ENCODE data around the gene TOMM20. TPM values are rescaled to one million over a fixed set of nuclear protein-coding genes. Genes with fewer than 3 reads are reported as not detected.
"Not testable (repeated sequence)": the region's sequence is repeated elsewhere in the genome, so short reads cannot be mapped to it uniquely, and the experiment has no call there.

Gene TOMM20
- total RNA-seq, 1 donor from 2014 or later = 76.7 TPM

GRCh38 chr1:235073968-235074522 is 54.6 kb downstream of the TOMM20 start:
- peak; percentile 0 for ATAC-seq (ENCODE audit: poor library complexity)
- intact Hi-C loops (cut with DNase I) = loop anchor here (2.0 to 10.0 kb wide), 3 partner anchors 87 to 349 kb away; no protein-coding TSS in a partner anchor
- no peak for DNase-seq

GRCh38 chr1:235073331-235073967 is 55.2 kb downstream of the TOMM20 start:
- ATAC-seq (ENCODE audit: poor library complexity) (peak; percentile 38), DNase-seq (peak; percentile 71)
- intact Hi-C loops (cut with DNase I) = loop anchor here (5.0 to 10.0 kb wide), 2 partner anchors 86 to 159 kb away; no protein-coding TSS in a partner anchor

DNA sequence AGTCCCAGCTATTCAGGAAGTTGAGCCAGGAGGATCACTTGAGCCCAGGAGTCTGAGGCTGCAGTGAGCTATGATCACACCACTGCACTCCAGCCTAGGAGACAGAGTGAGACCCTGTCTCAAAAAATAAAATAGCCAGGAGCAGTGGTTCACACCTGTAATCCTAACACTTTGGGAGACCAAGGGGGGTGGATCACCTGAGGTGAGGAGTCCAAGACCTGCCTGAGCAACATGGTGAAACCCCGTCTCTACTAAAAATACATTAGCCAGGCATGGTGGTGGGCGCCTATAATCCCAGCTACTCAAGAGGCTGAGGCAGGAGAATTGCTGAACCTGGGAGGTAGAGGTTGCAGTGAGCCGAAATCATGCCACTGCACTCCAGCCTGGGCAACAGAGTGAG is 56.1 kb downstream of the TOMM20 start:
- intact Hi-C loops (cut with DNase I) = loop anchor here (5.0 to 10.0 kb wide), 2 partner anchors 85 to 158 kb away; no protein-coding TSS in a partner anchor
- not testable (repeated sequence) for DNase-seq; ATAC-seq (ENCODE audit: poor library complexity)

DNA sequence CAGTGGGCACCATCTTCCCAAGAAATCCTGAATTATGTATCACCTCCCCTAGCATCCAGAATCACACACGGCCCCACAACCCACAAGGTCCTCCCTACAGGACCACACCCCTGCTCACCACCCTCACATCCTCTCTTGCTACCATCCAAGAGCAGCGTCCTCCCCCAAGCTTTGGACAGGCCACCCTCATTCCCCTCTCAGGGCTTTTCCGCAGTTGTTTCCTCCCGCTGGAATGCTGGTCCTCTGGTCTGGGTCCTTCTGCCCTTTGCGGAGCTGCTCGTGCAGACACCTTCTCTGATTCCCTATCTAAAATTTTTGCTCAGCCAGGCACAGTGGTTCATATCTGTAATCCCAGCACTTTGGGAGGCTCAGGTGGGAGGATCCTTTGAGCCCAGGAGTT is 56.5 kb downstream of the TOMM20 start:
- ATAC-seq (ENCODE audit: poor library complexity) (no peak), DNase-seq (no peak)
- intact Hi-C loops (cut with DNase I) = loop anchor here (5.0 to 10.0 kb wide), 2 partner anchors 85 to 157 kb away; no protein-coding TSS in a partner anchor

- ATAC-seq (ENCODE audit: poor library complexity) = no peak
- intact Hi-C loops (cut with DNase I) = loop anchor here (5.0 to 10.0 kb wide), 2 partner anchors 84 to 156 kb away; no protein-coding TSS in a partner anchor
- DNase-seq = no peak
Measured at GRCh38 chr1:235070819-235071218, 57.8 kb downstream of the TOMM20 start.

- ATAC-seq (ENCODE audit: poor library complexity) (peak; percentile 2), DNase-seq (peak; percentile 65)
- intact Hi-C loops (cut with DNase I) = loop anchor here (5.0 to 10.0 kb wide), 3 partner anchors 55 to 155 kb away; no protein-coding TSS in a partner anchor
Measured at GRCh38 chr1:235069577-235070563, 58.8 kb downstream of the TOMM20 start.

DNA sequence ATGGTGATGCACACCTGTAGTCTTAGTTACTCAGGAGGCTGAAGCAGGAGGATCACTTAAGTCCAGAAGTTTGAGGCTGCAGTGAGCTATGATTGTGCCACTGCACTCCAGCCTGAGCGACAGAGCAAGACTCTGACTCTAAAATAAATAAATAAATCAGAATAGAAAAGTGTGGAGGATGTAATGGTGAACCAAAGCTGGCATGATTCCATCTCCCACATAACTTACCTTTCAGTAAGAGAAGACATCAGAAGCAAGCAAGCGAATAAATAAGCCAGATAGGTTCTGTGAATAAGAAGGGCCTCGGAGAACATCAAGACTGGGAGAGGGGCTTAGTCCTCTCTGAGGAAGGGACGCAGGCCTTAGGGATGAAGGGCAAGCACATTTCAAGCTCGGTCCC is 59.5 kb downstream of the TOMM20 start:
- intact Hi-C loops (cut with DNase I) = loop anchor here (10.0 kb wide), 1 partner anchor 54 kb away; no protein-coding TSS in a partner anchor
- ATAC-seq (ENCODE audit: poor library complexity) (no peak), DNase-seq (no peak)

DNA sequence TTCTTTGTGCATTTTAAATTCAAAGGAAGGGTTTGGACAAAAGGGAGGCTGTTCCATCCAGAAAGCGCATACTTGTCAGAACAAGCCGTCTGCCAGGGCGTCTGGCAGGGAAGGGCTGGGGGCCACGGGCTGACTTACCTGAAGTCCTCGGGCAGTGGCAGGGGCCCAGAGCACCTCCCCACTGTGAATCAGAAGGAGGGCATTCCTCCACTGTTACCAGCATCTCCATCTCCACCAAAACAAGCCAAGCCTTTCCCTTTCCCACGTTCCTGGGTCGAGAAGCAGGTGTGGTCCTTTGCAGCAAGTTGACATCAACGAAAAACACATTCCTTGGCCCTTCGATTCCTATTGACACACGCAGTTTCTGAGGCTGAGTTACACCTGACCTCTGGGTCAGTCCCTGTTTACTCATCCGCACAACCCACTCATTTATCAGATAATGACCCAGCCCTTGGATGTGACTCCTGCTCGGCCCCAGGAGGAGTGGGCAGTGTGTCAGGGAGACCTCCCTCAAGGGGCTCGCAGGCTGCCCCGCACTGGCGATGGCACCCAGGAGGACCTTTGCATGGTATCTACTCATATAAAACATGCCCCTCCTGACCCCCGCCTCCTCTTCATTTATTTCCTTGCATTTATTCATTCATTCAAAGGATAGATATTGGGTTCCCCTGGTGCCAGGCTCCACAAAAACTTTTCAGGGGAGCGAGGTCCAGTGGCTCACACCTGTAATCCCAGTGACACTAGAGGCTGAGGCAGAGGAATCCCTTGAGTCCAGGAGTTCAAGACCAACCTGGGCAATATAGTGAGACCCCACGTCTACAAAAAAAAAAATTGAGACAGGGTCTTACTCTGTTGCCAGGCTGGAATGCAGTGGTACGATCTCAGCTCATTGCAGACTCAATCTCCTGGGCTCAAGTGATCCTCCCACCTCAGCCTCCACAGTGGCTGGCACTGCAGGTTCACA is 60.2 kb downstream of the TOMM20 start:
- ATAC-seq (ENCODE audit: poor library complexity) = no peak
- DNase-seq = no peak
- intact Hi-C loops (cut with DNase I) = loop anchor here (10.0 kb wide), 1 partner anchor 54 kb away; no protein-coding TSS in a partner anchor

DNA sequence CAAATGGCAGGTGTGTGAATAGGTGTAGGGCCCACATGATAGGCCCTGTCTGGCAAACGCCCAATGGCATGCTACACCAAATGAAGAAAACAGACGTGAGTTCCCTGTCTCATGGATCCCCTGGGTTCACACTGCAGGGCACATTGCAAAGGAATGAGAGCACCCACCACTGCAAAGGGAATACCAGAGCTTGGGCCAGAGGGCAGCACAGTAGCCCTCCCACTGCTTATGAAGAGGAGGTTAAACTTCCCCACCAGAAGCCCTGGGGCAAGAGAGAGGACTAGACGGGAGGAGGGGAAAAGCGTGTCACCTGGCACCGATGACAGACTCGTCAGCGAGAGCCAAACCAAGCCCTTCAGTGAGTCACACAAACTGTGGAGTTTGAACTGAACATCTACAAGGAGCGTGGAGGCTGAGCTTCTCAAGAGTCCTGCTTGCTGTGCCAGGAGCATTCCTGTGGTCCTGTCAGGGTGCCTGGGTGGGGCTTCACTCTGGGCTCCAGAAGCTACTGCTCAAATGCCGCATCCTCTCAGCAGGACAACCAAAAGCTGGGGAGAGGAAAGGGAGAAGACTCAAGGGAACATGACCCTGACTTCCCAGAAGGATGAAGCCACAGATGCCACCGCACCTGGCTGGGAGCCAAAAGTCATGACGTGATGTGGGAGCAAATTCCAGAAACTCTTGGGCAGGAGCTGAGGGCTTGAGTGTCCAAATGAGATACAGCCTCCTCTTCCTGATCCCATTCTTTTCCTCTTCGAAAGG is 61.1 kb downstream of the TOMM20 start:
- intact Hi-C loops (cut with DNase I) = loop anchor here (10.0 kb wide), 1 partner anchor 53 kb away; no protein-coding TSS in a partner anchor
- DNase-seq (peak; percentile 84), ATAC-seq (ENCODE audit: poor library complexity) (peak; percentile 74)

DNA sequence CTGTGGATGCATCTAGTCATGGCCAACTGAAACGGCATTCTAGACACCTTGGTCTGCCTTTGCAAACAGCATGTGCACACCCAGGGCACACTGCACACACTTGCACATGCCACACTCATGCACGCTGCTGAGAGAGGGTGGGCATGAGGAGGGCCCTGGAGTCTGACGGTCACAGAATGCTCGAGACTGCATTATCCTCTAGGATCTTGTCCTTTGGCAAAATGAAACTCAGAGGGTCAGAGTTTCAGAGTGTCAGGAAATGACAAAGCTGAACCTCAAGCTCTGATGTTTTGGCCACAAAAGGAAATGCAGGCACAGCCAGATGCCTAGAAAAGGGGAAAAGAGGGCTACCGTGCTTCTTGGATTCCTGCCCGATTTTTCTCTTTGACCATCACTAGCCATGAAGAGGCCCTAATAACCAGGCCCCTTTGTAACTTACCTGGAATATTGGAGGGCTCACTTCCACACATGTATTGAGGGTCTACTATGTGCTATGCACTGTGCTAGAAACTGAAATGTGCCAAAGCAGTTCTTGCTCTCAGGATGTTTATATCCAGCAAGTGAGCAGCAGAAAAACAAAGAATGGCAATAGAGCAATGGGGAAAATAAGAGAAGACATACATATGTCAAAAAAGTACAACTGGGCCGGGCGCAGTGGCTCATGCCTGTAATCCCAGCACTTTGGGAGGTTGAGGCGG is 65.4 kb downstream of the TOMM20 start:
- DNase-seq (no peak), ATAC-seq (ENCODE audit: poor library complexity) (no peak)
- intact Hi-C loops (cut with DNase I) = loop anchor here (10.0 kb wide), 1 partner anchor 48 kb away; no protein-coding TSS in a partner anchor

DNA sequence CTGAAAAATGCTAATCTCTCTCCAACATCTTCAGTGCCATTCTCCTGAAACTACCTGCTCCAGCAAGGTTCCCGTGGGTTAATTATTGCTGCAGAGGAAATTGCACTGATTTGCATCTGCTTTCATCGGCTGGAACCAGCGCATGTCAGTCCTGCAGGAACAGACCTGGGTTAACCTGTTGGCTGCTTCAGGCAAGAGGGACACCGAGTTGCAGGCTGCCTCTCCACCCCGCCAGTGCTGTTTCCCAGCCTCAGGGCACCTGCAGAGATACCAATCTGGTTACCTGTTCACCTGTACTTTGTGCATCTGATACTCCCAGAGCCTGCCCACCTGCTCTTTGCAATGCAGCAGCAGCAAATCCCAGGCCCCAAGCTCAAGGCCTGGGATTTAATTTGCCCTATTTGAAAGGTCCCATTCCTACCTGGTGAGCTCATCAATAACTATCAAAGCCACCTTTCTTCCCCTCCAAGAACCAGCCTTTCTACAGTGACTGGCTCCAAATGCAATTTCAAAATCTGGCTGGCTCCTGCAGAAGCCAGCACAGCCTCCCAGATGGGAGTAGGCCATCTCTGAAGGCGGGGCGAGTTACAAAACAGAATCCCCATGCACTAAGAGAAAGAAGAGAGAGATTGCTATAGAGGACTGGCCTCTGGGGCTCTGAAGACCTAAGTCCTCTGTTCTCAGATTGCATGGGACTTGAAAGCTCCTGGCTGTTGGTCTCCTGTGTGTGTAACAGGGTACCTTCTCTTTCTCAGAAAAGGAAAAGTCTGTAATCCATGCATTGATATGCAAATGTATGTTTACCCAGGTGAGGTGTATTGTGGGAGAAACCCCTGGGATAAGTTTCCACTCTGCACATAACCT is 67.8 kb downstream of the TOMM20 start:
- no peak for DNase-seq
- ATAC-seq (ENCODE audit: poor library complexity) = peak; percentile 61

More for the DNA sequence above, 67.8 kb downstream of the TOMM20 start:
- intact Hi-C loops (cut with DNase I) = loop anchor here (10.0 kb wide), 1 partner anchor 46 kb away; no protein-coding TSS in a partner anchor

Other genes starting within 250 kb of the TOMM20 start
- 50.1 TPM for gene RBM34, start 32.4 kb upstream of the TOMM20 start, total RNA-seq
- 14.8 TPM for gene ARID4B, start 199.3 kb upstream of the TOMM20 start, total RNA-seq
- gene GGPS1, start 199.7 kb upstream of the TOMM20 start, total RNA-seq = 31.4 TPM
- 15.7 TPM for gene TBCE, start 238.6 kb upstream of the TOMM20 start, total RNA-seq

All from Right ventricle myocardium superior (tissue), 1 donor.